ENCODE results near the gene GPR27.
A peak's percentile ranks its signal among the peaks of the same experiment; 100 is the strongest.

GPR27 gene

DNA sequence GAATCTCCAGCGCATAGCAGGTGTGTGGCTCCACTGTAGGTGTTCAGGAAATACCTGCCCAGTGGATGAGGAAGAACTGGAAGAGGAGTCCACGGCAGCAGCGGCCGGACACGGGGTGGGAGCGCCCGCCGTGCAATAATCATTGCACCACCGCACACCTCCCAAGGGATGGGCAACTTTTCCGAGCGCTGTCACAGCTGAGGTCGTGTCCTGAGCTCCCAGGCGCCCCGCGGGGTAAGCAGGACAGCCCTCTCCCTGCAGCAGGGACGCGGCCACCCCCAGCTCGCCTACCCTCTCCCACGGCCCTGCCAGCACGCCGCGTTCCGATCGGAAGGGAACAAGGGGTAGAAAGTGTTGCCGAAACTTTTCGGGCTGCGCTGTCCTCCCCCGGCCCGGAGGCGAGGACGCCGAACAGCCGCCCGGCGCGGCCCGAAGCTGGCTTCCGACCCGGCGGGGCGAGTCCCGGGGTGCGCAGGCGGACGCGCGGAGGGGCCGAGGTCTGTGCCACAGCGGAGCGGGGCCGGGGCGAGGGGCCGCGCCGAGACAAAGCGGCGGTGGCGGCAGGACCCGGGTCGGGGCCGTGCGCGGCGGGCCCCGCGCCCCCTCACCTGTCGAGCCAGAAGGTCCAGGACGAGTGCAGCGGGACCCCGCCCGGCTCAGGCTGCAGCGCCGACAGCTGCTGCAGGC, 28.9 kb upstream of the GPR27 start:
- CTCF ChIA-PET: interaction anchor here (1.6 kb wide), 1 partner anchor 14 kb away, joined by 5 read pairs; no protein-coding TSS in a partner anchor
- POLR2A ChIA-PET: interaction anchor here (0.8 kb wide), 1 partner anchor 145 kb away, joined by 4 read pairs; no protein-coding TSS in a partner anchor
- TF ChIP-seq ZBTB8A (tag by site-specific recombination; IDR thresholded peaks at IDR 0.05) (0 out of 2 replicates have a peak, but pooled peaks have one; percentile 34), ZSCAN16 (tag by site-specific recombination; IDR thresholded peaks at IDR 0.05) (no peak), SP7 (tag by site-specific recombination; IDR thresholded peaks at IDR 0.05) (0 out of 2 replicates have a peak, but pooled peaks have one; percentile 11), ZNF600 (tag by site-specific recombination; IDR thresholded peaks at IDR 0.05) (0 out of 2 replicates have a peak, but pooled peaks have one; percentile 46), ZNF174 (tag by site-specific recombination; IDR thresholded peaks at IDR 0.05) (no peak), ZBTB20 (tag by site-specific recombination; IDR thresholded peaks at IDR 0.05) (peak; percentile 67; the same call in 1 of the 2 replicates), ZBTB48 (tag by site-specific recombination; IDR thresholded peaks at IDR 0.05) (peak; percentile 73; the same call in 1 of the 2 replicates), KLF1 (tag by site-specific recombination; IDR thresholded peaks at IDR 0.05) (no peak), ZNF335 (tag by site-specific recombination; conservative IDR thresholded peaks at IDR 0.05) (peak; percentile 91), ZNF529 (tag by site-specific recombination; IDR thresholded peaks at IDR 0.05; ENCODE audit: insufficient replicate concordance) (no peak), ZFHX2 (tag by site-specific recombination; conservative IDR thresholded peaks at IDR 0.05) (peak; percentile 73), EGR2 (tag by site-specific recombination; IDR thresholded peaks at IDR 0.05; ENCODE audit: low read depth) (peak; percentile 41; the same call in 1 of the 2 replicates), ZNF341 (tag by site-specific recombination; IDR thresholded peaks at IDR 0.05; ENCODE audit: low read depth) (peak; percentile 67), ZNF561 (tag by site-specific recombination; IDR thresholded peaks at IDR 0.05; ENCODE audit: borderline replicate concordance) (no peak), GLIS2 (tag by site-specific recombination; IDR thresholded peaks at IDR 0.05) (peak; percentile 71), ZNF776 (tag by site-specific recombination; IDR thresholded peaks at IDR 0.05; ENCODE audit: borderline replicate concordance) (no peak), ZSCAN23 (tag by site-specific recombination; IDR thresholded peaks at IDR 0.05) (no peak), GLI4 (tag by site-specific recombination; IDR thresholded peaks at IDR 0.05) (no peak), GLIS1 (tag by site-specific recombination; IDR thresholded peaks at IDR 0.05) (no peak)
- TF ChIP-seq, protein P1, sequence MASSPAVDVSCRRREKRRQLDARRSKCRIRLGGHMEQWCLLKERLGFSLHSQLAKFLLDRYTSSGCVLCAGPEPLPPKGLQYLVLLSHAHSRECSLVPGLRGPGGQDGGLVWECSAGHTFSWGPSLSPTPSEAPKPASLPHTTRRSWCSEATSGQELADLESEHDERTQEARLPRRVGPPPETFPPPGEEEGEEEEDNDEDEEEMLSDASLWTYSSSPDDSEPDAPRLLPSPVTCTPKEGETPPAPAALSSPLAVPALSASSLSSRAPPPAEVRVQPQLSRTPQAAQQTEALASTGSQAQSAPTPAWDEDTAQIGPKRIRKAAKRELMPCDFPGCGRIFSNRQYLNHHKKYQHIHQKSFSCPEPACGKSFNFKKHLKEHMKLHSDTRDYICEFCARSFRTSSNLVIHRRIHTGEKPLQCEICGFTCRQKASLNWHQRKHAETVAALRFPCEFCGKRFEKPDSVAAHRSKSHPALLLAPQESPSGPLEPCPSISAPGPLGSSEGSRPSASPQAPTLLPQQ (tag by site-specific recombination; IDR thresholded peaks at IDR 0.05): 0 out of 2 replicates have a peak, but pooled peaks have one; percentile 19
- TF ChIP-seq, protein P2, sequence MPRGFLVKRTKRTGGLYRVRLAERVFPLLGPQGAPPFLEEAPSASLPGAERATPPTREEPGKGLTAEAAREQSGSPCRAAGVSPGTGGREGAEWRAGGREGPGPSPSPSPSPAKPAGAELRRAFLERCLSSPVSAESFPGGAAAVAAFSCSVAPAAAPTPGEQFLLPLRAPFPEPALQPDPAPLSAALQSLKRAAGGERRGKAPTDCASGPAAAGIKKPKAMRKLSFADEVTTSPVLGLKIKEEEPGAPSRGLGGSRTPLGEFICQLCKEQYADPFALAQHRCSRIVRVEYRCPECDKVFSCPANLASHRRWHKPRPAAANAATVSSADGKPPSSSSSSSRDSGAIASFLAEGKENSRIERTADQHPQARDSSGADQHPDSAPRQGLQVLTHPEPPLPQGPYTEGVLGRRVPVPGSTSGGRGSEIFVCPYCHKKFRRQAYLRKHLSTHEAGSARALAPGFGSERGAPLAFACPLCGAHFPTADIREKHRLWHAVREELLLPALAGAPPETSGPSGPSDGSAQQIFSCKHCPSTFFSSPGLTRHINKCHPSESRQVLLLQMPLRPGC (tag by site-specific recombination; IDR thresholded peaks at IDR 0.05): no peak
- TF ChIP-seq, protein P3, sequence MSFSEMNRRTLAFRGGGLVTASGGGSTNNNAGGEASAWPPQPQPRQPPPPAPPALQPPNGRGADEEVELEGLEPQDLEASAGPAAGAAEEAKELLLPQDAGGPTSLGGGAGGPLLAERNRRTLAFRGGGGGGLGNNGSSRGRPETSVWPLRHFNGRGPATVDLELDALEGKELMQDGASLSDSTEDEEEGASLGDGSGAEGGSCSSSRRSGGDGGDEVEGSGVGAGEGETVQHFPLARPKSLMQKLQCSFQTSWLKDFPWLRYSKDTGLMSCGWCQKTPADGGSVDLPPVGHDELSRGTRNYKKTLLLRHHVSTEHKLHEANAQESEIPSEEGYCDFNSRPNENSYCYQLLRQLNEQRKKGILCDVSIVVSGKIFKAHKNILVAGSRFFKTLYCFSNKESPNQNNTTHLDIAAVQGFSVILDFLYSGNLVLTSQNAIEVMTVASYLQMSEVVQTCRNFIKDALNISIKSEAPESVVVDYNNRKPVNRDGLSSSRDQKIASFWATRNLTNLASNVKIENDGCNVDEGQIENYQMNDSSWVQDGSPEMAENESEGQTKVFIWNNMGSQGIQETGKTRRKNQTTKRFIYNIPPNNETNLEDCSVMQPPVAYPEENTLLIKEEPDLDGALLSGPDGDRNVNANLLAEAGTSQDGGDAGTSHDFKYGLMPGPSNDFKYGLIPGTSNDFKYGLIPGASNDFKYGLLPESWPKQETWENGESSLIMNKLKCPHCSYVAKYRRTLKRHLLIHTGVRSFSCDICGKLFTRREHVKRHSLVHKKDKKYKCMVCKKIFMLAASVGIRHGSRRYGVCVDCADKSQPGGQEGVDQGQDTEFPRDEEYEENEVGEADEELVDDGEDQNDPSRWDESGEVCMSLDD (tag by site-specific recombination; IDR thresholded peaks at IDR 0.05): no peak
- TF ChIP-seq, protein P4, sequence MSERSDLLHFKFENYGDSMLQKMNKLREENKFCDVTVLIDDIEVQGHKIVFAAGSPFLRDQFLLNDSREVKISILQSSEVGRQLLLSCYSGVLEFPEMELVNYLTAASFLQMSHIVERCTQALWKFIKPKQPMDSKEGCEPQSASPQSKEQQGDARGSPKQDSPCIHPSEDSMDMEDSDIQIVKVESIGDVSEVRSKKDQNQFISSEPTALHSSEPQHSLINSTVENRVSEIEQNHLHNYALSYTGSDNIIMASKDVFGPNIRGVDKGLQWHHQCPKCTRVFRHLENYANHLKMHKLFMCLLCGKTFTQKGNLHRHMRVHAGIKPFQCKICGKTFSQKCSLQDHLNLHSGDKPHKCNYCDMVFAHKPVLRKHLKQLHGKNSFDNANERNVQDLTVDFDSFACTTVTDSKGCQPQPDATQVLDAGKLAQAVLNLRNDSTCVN (tag by site-specific recombination; optimal IDR thresholded peaks at IDR 0.05): peak; percentile 58
- TF ChIP-seq, protein P5, sequence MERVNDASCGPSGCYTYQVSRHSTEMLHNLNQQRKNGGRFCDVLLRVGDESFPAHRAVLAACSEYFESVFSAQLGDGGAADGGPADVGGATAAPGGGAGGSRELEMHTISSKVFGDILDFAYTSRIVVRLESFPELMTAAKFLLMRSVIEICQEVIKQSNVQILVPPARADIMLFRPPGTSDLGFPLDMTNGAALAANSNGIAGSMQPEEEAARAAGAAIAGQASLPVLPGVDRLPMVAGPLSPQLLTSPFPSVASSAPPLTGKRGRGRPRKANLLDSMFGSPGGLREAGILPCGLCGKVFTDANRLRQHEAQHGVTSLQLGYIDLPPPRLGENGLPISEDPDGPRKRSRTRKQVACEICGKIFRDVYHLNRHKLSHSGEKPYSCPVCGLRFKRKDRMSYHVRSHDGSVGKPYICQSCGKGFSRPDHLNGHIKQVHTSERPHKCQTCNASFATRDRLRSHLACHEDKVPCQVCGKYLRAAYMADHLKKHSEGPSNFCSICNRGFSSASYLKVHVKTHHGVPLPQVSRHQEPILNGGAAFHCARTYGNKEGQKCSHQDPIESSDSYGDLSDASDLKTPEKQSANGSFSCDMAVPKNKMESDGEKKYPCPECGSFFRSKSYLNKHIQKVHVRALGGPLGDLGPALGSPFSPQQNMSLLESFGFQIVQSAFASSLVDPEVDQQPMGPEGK (tag by site-specific recombination; IDR thresholded peaks at IDR 0.05): peak; percentile 54; the same call in 1 of the 2 replicates
- Histone ChIP-seq H3K27ac (ENCODE audit: extremely low read depth, low read depth, low read length) (peak overlapping the region; percentile 63; the same call in 1 of the 2 replicates), H3K4me1 (ENCODE audit: control insufficient read depth, insufficient read depth, low read length) (no peaks in the 10 kb centered on the region), H3K9me3 (ENCODE audit: control insufficient read depth, insufficient read depth, low read depth, low read length) (no peaks in the 10 kb centered on the region), H3K36me3 (ENCODE audit: control insufficient read depth in 2 of 2, insufficient read depth in 1 of 2, low read length in 2 of 2) (no peaks in the 10 kb centered on the region), H3K4me3 (ENCODE audit: low read depth, low read length) (peak overlapping the region; percentile 86)

All from HEK293 (cell line).